HG03457 (cell line): ENCODE results near the gene ZGPAT.
"Not testable (repeated sequence)": the region's sequence is repeated elsewhere in the genome, so short reads cannot be mapped to it uniquely, and the experiment has no call there.

Experiments used
- ATAC-seq: cut with Tn5 transposase; IDR thresholded peaks from one replicate; pipeline ENCODE4 v1.9.1; 2021; ENCODE audit warnings: moderate number of reproducible peaks; ENCODE audit not compliant: unreplicated experiment

The ZGPAT gene

GRCh38 chr20:63755933-63756647 is 48.3 kb downstream of the ZGPAT start:
- no peak for ATAC-seq

- ATAC-seq: no peak
Observed at GRCh38 chr20:63756648-63756991, 48.8 kb downstream of the ZGPAT start.

DNA sequence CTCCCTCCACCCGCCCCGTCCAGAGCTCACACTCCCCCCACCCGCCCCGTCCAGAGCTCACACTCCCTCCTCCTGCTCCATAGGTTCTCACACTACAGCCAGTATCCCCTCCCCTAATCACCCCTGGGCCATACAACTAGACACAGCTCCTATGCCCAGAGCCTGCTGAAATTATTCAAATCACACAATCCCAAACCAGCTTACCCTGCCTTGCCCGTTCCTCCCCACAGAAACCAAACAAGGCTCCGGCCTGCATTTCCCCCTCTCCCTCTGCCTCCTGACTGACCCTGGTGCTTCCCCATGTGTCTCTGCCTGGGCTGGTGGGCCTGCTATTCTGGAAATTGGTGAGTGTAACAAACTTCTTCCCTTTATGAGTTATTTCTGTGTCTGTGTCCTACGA is 50.3 kb downstream of the ZGPAT start:
- ATAC-seq: no peak

DNA sequence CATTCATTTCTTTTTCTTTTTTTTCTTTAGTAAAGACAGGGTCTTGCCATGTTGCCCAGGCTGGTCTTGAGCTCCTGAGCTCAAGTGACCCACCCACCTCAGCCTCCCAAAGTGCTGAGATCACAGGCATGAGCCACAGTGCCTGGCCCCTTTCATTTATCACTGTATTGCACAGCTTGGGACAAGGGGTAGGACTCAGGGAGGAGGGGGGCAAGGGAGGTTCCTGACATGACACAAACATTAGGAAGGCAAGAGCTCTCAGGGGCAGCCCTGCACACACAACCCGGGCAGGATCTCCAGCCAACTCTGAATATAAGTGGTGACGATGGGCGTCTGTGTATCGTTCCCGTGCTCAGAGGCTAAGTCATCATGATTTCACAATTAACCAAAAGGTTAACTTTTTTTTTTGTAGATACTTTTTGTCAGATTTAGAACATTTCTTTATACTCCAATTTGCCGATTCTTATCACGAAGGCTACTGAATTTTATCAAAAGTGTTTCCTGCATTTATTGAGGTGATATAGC is 51.6 kb downstream of the ZGPAT start:
- no peak for ATAC-seq

DNA sequence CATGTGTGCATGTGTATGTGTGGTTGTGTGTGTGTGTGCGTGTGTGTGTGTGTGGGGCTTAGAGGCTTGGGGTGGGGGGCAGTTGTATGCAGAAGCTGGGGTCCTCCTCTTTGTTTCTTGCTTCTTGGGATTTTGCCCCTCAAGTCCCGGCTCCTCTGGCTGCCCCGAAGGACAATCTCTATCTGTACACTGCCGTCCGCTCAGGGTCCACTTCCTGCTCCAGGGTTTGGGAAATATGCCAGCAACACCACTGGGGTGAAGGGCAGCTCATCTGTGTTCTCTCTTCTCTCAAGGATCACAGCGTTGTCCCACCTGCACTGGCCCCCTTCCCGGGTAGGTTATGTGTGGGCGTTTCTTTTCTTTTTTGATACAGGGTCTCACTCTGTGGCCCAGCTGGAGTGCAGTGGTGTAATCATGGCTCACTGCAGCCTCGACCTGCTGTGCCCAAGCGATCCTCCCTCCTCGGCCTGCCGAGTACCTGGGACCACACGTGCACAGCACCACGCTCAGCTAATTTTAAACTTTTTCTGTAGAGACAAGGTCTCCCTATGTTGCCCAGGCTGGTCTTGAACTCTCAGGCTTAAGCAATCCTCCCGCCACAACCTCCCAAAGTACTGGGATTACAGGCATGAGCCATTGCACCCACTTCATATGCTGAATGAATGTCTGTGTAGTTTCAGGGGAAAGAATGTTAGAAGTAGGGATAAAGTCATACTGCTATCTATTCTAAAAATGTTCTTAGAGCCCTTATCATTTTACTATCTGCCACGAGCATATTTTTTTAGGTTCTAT is 57.4 kb downstream of the ZGPAT start:
- no peak for ATAC-seq

DNA sequence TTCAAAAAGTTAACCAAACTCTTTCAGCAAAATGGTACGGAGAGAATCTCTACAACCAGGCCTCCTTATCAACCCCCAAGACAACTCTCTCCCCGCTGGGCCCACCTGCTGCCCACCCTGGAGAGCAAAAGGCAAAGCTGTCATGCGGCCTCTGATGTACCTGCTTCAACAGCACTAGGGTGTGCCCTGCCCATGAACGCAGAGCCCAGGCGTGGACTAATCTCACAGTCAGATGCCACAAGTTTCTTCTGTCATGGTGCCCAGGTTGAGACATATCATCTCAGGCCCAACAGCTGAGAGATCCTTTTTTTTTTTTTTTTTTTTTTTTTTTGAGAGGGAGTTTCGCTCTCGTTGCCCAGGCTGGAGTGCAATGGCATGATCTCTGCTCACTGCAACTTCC is 58.1 kb downstream of the ZGPAT start:
- ATAC-seq: no peak

GRCh38 chr20:63766695-63767426 is 59.0 kb downstream of the ZGPAT start:
- ATAC-seq: no peak

DNA sequence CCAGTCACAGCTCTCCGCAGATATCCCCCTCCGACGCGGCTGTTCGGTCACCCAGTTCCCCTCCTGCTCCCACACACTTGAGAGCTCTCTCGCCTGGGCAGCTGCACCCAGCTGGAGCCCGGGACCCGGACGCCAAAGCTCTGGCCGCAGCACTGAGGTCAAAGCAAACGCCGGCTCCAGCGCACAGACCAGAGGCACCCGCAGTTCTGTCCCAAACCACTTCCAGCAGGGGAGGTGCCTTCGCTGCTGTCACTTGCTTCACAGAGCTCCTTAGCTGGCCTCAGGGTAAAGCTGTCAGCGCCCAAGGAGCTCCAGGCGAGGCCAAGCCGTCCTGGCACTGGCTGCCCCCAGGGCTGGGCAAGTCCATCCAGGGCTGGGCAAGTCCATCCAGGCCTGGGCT is 59.6 kb downstream of the ZGPAT start:
- no peak for ATAC-seq

DNA sequence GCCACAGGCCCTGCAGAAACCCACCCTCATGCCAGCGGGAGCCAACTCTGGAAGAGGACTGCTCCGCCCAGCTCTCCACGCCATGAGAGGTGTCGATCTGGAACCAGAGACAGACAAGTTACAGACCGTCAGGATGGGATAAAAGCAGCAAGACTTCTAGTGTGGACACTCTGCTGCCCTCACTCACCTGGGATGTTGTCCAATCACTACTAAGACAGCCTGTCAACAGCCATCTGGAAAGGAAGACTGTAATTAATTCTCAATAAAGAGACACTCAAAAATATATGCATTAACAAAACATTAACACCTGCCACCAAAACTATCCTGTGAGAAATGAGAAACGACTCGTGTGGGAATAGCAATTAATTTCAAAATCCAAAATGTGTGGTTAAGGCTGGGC is 60.0 kb downstream of the ZGPAT start:
- ATAC-seq: no peak

GRCh38 chr20:63768591-63769515 is 61.0 kb downstream of the ZGPAT start:
- ATAC-seq: no peak

DNA sequence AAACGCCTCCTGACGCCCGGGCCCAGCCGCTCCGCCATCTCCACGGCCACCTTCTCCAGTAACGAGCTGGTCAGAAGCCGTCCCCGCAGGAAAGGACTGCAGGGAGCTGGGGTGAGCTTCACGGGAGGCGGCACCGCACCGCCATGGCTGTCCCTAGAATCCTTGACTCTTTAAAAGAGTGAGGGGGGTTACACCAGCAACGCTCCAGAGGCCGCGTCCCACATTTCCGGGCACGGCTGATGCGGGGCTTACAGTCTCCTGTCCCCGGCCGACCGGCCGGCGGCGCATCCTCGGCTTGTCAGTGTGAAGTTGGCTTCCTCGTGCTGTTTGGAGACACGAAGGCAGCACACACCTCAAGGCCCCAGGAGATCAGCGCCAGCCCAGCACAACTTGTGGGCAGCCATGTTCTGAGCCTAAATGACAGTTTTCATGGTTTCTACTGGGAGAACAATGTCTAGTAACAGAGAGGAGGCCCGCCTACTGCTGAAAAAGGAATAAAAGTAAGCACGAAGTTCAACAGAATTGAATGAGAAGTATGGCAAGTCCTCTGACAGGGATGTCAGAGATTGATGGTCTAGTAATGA is 62.1 kb downstream of the ZGPAT start:
- ATAC-seq: no peak

- ATAC-seq: no peak
Observed at GRCh38 chr20:63771046-63771707, 63.3 kb downstream of the ZGPAT start.

- ATAC-seq: no peak
Observed at GRCh38 chr20:63772781-63773518, 65.1 kb downstream of the ZGPAT start.

DNA sequence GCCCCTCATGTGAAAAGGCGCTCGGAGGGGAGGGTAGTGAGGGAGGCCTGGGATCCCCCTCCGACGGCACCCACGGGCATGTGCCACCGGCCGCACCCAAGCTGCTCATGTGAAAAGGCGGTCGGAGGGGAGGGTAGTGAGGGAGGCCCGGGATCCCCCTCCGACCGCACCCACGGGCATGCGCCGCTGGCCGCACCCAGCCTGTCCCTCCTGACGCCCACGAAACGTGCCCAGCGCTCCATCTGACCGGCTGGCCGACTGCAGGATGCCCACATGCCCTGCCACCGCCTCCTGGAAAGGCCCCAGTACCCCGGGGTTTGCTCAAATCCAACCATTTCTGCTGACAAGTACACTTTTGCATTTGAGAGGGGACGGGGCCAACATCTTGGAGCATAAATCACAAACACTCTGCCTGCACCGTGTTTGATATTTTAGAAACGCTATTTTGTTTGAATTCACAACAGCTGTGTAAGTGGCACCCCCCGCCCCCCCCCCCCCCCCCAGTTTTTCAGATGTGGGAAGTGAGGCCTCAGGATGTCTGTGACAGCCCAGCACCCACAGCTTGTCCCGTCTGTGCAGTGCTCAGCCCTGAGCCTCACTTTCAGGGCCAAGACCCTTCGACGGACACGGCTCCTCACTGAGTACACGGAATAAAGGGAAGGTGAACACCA is 65.9 kb downstream of the ZGPAT start:
- no peak for ATAC-seq

DNA sequence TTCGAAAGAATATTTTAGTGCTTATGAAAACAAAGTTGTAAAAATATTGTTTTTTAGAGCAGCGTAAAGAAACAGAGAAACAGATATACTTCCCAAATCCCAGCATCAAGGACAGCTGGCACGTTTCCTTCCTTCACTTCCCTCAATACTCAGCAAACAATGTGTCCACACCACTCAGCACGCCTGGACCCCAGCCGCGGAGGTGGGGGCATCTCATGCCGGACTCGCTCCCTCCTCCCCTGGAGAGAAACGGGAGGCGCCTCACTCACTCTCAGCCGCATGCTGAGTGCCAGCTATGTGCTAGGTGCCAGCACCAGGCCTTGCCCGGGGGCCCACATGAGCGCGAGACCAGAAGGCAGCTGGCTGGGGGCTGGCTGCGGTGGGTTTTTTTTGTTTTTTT is 66.5 kb downstream of the ZGPAT start:
- ATAC-seq: no peak

- ATAC-seq: no peak
Observed at GRCh38 chr20:63775096-63775978, 67.5 kb downstream of the ZGPAT start.

DNA sequence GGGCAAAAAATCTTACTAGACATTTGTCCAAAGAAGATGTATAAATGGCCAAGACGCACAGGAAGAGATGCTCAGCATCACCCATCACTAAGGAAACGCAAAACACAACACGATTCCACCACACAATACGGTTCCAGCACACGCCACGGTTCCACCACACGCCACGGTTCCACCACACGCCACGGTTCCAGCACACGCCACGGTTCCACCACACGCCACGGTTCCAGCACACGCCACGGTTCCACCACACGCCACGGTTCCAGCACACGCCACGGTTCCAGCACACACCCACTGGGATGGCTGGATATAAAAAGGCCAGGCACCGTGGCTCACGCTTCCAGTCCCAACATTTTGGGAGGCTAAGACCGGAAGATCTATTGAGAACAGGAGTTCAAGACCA is 69.0 kb downstream of the ZGPAT start:
- not testable (repeated sequence) for ATAC-seq
